Activated naive CD8-positive, alpha-beta T cell treated with anti-CD3 and anti-CD28 coated beads, Interleukin-2, amount 50 U/mL, for 16 hours (primary cell): Measurements from ENCODE around the gene CPED1.

Experiments
- DNase-seq: peaks from one replicate; pipeline ENCODE4 v3.0.0-alpha.2; 2020; ENCODE audit warnings: low read depth, low spot score

Gene CPED1

DNA sequence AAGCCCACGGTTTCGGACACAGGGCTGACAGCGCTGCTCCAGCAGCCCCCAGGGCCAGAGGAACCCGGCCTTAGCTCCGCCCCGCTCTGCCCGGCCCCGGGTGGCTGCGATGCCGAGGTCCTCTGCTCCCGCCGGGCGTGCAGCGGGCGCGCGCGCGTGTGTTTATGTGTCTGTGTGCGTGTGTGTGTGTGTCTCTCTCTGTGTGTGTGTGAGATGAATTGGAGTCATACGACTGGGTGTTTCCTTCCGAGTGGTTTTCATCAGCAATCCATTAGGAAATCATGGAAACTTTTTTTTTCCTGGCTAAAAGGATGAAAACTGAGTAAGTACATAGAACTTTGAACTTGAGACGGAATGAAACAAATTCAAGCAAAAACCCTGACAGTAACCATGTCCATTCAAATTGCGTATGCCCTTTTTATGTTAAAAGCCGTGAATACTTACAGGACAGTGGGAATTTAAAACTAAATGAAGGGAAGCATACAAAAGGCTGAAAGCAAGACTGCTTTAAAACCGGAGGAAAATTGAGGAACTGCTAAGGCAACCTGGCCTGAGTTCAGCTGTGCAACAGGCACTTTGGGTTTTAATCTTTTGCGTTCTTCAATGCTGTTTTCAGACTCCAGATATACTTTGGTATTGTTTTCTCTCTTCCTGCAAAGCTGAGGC, at the start of gene CPED1:
Gene CPED1 (plus strand): TSS at position 121 of the 666 bp plus-strand sequence. CDS start 911 bp downstream, outside the sequence.
- no peak for DNase-seq

GRCh38 chr7:120939345-120939744, 49.2 kb upstream of the CPED1 start:
- DNase-seq = no peak

- no peak for DNase-seq
These were observed 47.4 kb upstream of the CPED1 start for GRCh38 chr7:120941064-120941463.

- no peak for DNase-seq
These were observed 46.7 kb upstream of the CPED1 start for GRCh38 chr7:120941856-120942255.

- no peak for DNase-seq
These were observed 45.6 kb upstream of the CPED1 start for GRCh38 chr7:120942861-120943260.

DNA sequence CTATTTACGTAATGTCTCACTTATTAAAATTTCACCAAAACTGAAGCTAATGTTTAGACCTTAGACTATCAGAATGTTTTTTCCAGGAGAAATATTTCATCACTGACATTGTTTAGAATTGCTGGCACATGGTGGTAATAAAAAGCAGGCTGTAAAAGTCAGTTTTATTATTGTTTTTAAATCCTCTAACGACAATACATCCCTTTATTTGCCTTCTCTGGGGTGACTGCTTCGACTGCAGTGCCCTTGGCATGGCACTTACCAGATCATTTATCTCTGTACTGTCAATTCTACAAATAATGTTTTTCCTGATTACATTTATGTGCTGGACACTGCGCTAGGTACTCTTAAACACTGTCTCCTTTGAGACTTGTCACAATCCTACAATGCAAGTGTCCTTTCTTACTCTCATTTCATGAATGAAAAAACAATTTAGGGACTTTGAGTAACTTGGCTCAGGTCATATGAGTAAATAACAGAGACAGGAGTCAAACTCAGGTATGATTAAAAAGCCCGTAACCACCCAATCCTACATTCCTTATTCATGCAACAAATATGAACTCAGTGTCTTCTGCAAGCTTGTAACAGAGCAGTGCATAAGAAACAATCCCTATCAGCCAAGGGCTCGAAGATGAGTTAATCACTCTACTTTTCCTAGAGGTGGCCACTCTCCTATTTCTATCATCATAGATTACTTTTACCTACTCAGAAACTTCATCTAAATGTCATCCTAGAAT, 43.5 kb upstream of the CPED1 start:
- no peak for DNase-seq

DNA sequence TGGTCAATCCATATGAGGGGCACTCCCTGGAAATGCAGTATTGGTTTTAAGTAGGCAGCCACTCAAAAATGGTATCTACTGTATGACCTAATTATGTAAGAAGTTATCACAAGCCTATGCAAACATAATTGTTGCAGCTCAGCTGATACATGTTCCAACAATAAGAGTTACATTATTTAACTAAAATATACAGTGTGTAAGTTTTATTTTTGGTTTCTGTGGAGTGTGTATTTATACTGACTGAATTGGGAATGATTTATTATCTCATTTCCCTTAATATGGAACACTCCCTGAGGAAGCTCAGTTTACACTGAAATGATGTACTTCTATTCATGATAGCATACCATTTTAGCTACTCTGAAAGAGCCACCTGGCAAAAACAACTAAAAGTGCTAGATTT, 40.5 kb upstream of the CPED1 start:
- no peak for DNase-seq

- DNase-seq = no peak
These were observed 39.1 kb upstream of the CPED1 start for GRCh38 chr7:120949393-120949911.

DNA sequence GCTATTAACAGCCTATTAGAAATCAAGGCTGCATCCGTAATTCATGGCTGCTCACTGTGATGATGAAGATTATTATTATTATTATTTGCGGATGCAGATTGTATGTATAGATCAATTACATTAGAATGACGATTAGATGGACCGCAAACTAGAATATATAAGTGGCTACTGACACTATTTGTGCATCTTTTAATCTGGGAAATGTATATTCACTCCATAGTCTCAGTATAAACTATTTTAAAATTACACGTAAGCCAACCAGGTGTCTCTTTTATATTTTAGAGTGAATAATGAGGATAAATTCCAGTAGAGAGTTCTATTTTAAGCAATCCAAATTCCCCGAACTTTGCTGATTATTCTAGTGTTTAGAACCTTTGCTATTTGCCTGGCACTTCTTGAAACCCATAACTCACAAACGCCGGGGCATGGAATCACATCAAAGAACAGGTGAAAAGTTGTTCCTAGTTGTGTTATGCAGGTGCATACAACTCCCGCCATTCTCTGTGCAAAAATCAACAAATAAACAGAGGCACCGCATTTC, 38.4 kb upstream of the CPED1 start:
- no peak for DNase-seq

DNA sequence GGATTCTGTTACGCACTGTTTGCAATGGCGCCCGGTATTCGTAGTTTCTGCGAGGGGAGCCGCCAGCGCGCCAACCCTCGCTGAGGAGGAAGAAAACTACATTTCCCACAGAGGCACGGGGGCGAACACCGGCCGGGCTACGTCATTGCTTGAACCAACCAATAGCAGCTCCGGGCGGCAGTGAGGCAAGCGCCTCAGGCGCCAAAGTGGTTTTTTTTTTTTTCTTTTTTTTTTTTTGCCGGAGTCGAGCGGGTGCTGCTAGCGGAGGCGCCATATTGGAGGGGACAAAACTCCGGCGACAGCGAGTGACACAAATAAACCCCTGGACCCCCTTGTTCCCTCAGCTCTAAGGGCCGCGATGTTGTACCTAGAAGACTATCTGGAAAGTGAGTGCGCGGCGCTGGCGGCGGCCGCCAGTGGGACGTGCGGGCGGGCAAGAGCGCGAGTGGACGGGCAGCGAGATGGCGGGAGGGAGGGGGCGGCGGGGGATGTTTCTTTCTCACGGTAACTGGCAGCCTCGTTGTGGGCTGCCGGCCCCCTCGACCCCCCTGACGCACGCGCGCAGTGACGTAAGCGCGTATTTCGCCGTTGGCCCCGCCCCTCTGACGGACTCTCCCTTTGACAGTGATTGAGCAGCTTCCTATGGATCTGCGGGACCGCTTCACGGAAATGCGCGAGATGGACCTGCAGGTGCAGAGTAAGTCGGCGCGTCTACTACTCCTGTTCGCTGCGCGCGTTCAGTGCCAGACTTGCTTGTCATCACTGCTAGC, 37.8 kb upstream of the CPED1 start, which contains the start of gene ING3:
Gene ING3 (plus strand): TSS at position 239 of the 770 bp plus-strand sequence. CDS start 120 bp downstream, at position 359.
- DNase-seq = peak; percentile 89

- DNase-seq = no peak
These were observed 37.2 kb upstream of the CPED1 start for GRCh38 chr7:120951309-120951699.

DNA sequence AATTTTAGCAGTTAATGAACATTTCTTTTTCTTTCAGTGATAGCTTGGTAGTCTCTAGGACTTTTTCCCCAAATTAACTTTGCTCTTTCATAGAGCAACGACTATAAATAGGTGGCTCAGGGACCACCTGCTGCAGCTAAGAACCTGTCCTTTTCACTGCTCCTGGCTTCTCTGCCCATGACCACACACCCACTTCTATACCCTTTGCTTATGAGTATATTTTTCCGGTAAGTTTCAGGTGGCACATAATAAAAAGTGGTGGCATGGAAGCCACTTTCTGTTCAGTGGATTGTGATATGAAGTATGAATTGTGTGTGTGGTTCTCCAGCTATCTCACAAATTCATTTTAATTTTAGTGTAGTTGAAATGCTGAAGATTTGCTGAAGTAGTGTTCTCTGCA, 36.7 kb upstream of the CPED1 start:
- DNase-seq = no peak

GRCh38 chr7:120955577-120956149, 32.8 kb upstream of the CPED1 start:
- no peak for DNase-seq

DNA sequence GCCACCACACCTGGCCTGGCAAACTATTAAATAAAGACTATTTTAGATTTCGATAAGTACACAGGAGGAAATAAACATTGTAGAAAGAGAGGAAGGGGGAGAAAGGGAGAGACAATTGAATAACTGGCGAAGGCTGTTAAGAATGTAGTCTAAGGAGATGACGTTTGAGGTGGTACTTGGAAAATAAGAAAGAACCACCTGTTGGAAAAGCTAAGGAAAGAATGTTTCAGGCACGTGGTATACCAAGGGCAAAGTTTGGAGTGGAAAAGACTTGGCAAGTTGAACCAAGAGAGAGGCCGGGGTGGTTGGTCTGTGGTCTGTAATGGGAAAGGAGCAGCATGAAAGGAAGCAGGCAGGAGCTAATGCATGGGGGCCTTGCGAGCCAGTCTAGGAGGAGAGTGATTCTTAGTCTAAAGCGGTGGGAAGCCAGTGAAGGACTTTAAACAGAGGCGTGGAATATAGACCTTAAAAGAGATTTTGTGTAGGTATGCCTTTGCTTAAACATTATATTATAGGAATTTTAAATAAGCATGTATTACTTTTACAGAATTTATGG, 28.5 kb upstream of the CPED1 start:
- no peak for DNase-seq

DNA sequence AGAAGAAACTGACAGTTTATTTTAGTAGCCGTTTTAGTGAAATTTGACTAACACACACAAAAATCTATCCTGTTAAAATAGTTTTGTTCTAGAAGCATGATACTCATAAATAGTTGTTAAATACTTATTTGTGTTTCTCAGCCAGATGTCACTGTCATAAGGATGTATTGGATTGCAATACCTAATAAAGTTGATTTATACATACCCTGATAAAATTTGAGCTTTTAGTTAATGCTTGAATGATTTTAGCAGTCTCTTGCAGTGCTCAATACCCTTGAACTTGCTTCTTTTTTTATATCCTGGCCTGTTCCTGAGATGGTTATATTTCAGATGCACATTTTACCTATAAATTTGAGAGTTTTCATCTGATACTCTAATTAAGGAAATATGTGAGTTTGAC, 27.8 kb upstream of the CPED1 start:
- DNase-seq = no peak

GRCh38 chr7:120961638-120962173, 26.8 kb upstream of the CPED1 start:
- DNase-seq = no peak

DNA sequence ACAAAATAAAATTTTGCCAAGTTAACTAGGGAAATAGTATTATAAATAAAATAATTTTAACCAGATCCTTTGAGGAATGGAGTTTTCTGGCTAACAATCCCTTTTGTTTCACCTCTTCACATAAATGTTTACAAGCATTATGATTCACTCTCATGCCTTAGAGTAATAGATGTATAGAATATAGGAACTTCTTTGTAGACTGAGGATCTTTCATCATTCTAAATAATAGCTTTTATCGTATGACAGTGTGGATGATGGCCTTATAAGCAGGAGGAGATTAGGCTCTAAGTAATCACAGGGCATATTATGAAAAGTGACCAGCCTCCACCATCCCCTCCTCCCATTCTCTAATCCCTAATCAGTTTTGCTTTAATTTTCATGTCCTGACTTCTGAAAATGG, 24.4 kb upstream of the CPED1 start:
- DNase-seq = no peak

DNA sequence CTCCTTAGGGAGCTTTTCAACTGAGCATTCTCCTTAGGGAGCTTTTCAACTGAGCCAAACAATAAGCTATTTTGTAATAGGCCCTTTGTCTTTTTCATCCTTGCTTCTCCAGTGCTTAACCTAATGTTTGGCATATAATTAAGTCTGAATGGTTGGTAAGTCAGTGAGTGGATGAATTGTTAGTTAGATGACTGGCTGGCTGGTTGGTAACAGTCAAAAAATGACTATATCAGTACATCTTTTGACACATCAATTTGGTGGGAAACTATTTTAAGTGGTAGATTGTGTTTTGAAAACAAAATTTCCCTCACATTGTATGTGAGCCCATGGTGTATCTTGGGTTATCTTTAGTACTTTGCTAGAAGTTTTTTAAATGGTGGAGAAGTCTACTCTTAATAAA, 21.6 kb upstream of the CPED1 start:
- no peak for DNase-seq

- DNase-seq = no peak
These were observed 14.7 kb upstream of the CPED1 start for GRCh38 chr7:120973849-120974248.

DNA sequence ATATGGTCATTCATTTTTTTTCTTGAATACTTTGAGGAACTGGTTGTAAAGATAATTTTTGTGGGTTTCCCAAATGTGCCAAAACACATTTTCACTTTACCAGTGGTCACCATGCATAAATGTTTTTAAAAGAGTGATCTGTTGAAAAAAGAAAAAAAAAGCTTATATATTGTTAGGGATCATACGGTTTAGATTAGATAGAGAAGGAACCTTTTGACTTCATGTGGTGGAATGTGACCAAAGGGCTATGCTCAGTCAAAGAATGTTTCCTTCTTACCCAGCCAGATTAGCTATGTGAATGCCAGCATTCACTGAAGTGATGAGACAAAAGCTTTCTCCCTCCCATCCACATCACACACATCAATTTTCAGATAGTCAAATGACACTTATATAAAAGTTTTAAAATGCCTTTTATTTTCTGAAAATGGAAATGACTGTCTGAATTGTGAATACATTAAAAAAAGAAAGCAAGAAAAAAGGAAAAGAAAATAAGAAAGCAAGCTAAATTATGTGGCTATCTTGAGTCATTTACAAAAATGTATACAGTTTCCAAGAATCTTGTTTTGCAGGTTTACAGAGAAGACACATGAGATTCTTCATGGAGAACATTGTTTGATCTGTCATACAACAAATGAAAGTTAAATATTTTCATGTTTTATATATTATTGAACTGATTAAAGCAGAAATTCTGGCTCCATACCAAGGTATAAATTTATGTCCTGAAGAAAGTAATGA, 8.6 kb upstream of the CPED1 start:
- no peak for DNase-seq
